Epithelial cell of esophagus (primary cell): Measurements from ENCODE around the gene RAX2.

ENCODE experiments used
- DNase-seq: peaks from one replicate; pipeline ENCODE4 v3.0.0; 2010; ENCODE audit warnings: low read depth
- H3K4me3 ChIP-seq: 2 replicates; pipeline ENCODE4 v1.5.1; 2011; ENCODE audit warnings: mild to moderate bottlenecking, low read length, control low read depth
- CTCF ChIP-seq: IDR thresholded peaks from 2 replicates; pipeline ENCODE4 v1.5.1; 2011; ENCODE audit warnings: low read depth, mild to moderate bottlenecking, low read length, control low read depth, inconsistent platforms; ENCODE audit not compliant: insufficient read depth; ENCODE audit errors: missing control alignments

RAX2 gene

GRCh38 chr19:3778104-3778867 lies 6.3 kb upstream of the RAX2 start:
- no peak for TF ChIP-seq CTCF
- H3K4me3 ChIP-seq: no peak overlapping the region
- DNase-seq: no peak

- H3K4me3 ChIP-seq: no peak overlapping the region
- DNase-seq: no peak
- no peak for TF ChIP-seq CTCF
Observed at GRCh38 chr19:3776479-3777040, 4.5 kb upstream of the RAX2 start.

GRCh38 chr19:3775831-3776230 lies 3.8 kb upstream of the RAX2 start:
- H3K4me3 ChIP-seq: no peak overlapping the region
- no peak for DNase-seq
- TF ChIP-seq CTCF: no peak

GRCh38 chr19:3775374-3775711 lies 3.3 kb upstream of the RAX2 start:
- TF ChIP-seq CTCF: no peak
- H3K4me3 ChIP-seq: no peak overlapping the region
- no peak for DNase-seq

- no peak for TF ChIP-seq CTCF
- no peak overlapping the region for H3K4me3 ChIP-seq
Observed at GRCh38 chr19:3774621-3775373, 2.8 kb upstream of the RAX2 start.

GRCh38 chr19:3773814-3774515 lies 1.9 kb upstream of the RAX2 start:
- no peak for TF ChIP-seq CTCF
- H3K4me3 ChIP-seq: no peak overlapping the region
- no peak for DNase-seq

More at GRCh38 chr19:3774621-3775373, 2.8 kb upstream of the RAX2 start:
- no peak for DNase-seq
